SIG-M5 treated with dmso at 0.1 percent for 504 hours (cell line): Measurements from ENCODE around the gene RASSF3.
"Not testable (repeated sequence)": the region's sequence is repeated elsewhere in the genome, so short reads cannot be mapped to it uniquely, and the experiment has no call there.

Experiments
- DNase-seq: peaks from one replicate; lab custom pipeline; 2025; ENCODE audit not compliant: unreplicated experiment; lab: John Stamatoyannopoulos, UW

The RASSF3 gene

GRCh38 chr12:64595863-64596793, 14.2 kb upstream of the RASSF3 start:
- peak; percentile 77 for DNase-seq

GRCh38 chr12:64598831-64599230, 11.5 kb upstream of the RASSF3 start:
- DNase-seq: no peak

GRCh38 chr12:64600164-64600561, 10.1 kb upstream of the RASSF3 start:
- DNase-seq: no peak

GRCh38 chr12:64603183-64603841, 7.0 kb upstream of the RASSF3 start:
- DNase-seq: no peak

- peak; percentile 81 for DNase-seq
These were observed 1.3 kb upstream of the RASSF3 start for GRCh38 chr12:64608901-64609535.

GRCh38 chr12:64609536-64610078, 688 bp upstream of the RASSF3 start:
- DNase-seq: peak; percentile 41

GRCh38 chr12:64610660-64611340, 505 bp downstream of the RASSF3 start:
- peak; percentile 71 for DNase-seq

- no peak for DNase-seq
These were observed 1.3 kb downstream of the RASSF3 start for GRCh38 chr12:64611341-64612284.

GRCh38 chr12:64612843-64613242, 2.5 kb downstream of the RASSF3 start:
- no peak for DNase-seq

- not testable (repeated sequence) for DNase-seq
These were observed 3.6 kb downstream of the RASSF3 start for GRCh38 chr12:64613775-64614398.

- DNase-seq: no peak
These were observed 5.9 kb downstream of the RASSF3 start for GRCh38 chr12:64616201-64616600.

GRCh38 chr12:64618953-64619590, 8.8 kb downstream of the RASSF3 start:
- DNase-seq: peak; percentile 96

- peak; percentile 84 for DNase-seq
These were observed 11.1 kb downstream of the RASSF3 start for GRCh38 chr12:64621257-64621942.

- no peak for DNase-seq
These were observed 13.7 kb downstream of the RASSF3 start for GRCh38 chr12:64624035-64624434.

- peak; percentile 99 for DNase-seq
These were observed 15.2 kb downstream of the RASSF3 start for GRCh38 chr12:64625243-64626077.

GRCh38 chr12:64626588-64626987, 16.3 kb downstream of the RASSF3 start:
- not testable (repeated sequence) for DNase-seq

- no peak for DNase-seq
These were observed 17.5 kb downstream of the RASSF3 start for GRCh38 chr12:64627771-64628170.
